Suppressor macrophage treated with lipopolysaccharide for 4 hours (primary cell): Measurements from ENCODE around the gene OR10G3.

Experiments used
- DNase-seq: peaks from one replicate; pipeline ENCODE4 v3.0.0-alpha.2; 2020

The OR10G3 gene

GRCh38 chr14:21535545-21536417 lies 44.1 kb downstream of the OR10G3 start:
- DNase-seq = no peak

- no peak for DNase-seq
Observed at GRCh38 chr14:21534576-21534975, 45.3 kb downstream of the OR10G3 start.

GRCh38 chr14:21533294-21533693 lies 46.6 kb downstream of the OR10G3 start:
- no peak for DNase-seq

GRCh38 chr14:21529515-21529914 lies 50.4 kb downstream of the OR10G3 start:
- no peak for DNase-seq

- no peak for DNase-seq
Observed at GRCh38 chr14:21528381-21529348, 51.2 kb downstream of the OR10G3 start.

GRCh38 chr14:21527318-21527679 lies 52.6 kb downstream of the OR10G3 start:
- no peak for DNase-seq

GRCh38 chr14:21526672-21527317 lies 53.1 kb downstream of the OR10G3 start:
- DNase-seq = no peak

- peak; percentile 17 for DNase-seq
Observed at GRCh38 chr14:21525962-21526671, 53.8 kb downstream of the OR10G3 start, which contains the start of gene SALL2. Gene SALL2, minus strand, starts transcription at chr14:21526346. Its CDS starts 219 bp downstream, at chr14:21526127.

- DNase-seq = no peak
Observed at GRCh38 chr14:21525571-21525961, 54.3 kb downstream of the OR10G3 start.

- DNase-seq = no peak
Observed at GRCh38 chr14:21524575-21525490, 55.0 kb downstream of the OR10G3 start.

- DNase-seq = no peak
Observed at GRCh38 chr14:21523203-21523602, 56.7 kb downstream of the OR10G3 start.

GRCh38 chr14:21521501-21521900 lies 58.4 kb downstream of the OR10G3 start:
- DNase-seq = no peak

GRCh38 chr14:21520767-21521166 lies 59.1 kb downstream of the OR10G3 start:
- no peak for DNase-seq

GRCh38 chr14:21518725-21519124 lies 61.2 kb downstream of the OR10G3 start:
- no peak for DNase-seq
